ENCODE results near the gene THY1.
"Not testable (repeated sequence)": the region's sequence is repeated elsewhere in the genome, so short reads cannot be mapped to it uniquely, and the experiment has no call there.

Gene THY1

GRCh38 chr11:119422809-119423508 lies at the start of gene THY1:
TSS of gene THY1 (minus strand) at chr11:119423172. CDS start at chr11:119420905, 2,267 bp downstream.
- DNase-seq (ENCODE audit: low read depth) = no peak

GRCh38 chr11:119472186-119472855 lies 49.3 kb upstream of the THY1 start:
- DNase-seq (ENCODE audit: low read depth) = no peak

GRCh38 chr11:119471329-119471728 lies 48.4 kb upstream of the THY1 start:
- DNase-seq (ENCODE audit: low read depth) = no peak

- DNase-seq (ENCODE audit: low read depth) = no peak
Measured at GRCh38 chr11:119470317-119471291, 47.6 kb upstream of the THY1 start.

- DNase-seq (ENCODE audit: low read depth) = no peak
Measured at GRCh38 chr11:119469506-119469905, 46.5 kb upstream of the THY1 start.

- no peak for DNase-seq (ENCODE audit: low read depth)
Measured at GRCh38 chr11:119468511-119468910, 45.5 kb upstream of the THY1 start.

GRCh38 chr11:119461229-119461963 lies 38.4 kb upstream of the THY1 start:
- DNase-seq (ENCODE audit: low read depth) = no peak

- no peak for DNase-seq (ENCODE audit: low read depth)
Measured at GRCh38 chr11:119460582-119460981, 37.6 kb upstream of the THY1 start.

GRCh38 chr11:119460097-119460496 lies 37.1 kb upstream of the THY1 start:
- DNase-seq (ENCODE audit: low read depth) = no peak

- no peak for DNase-seq (ENCODE audit: low read depth)
Measured at GRCh38 chr11:119459293-119459976, 36.5 kb upstream of the THY1 start.

- DNase-seq (ENCODE audit: low read depth) = not testable (repeated sequence)
Measured at GRCh38 chr11:119455708-119456107, 32.7 kb upstream of the THY1 start.

- not testable (repeated sequence) for DNase-seq (ENCODE audit: low read depth)
Measured at GRCh38 chr11:119455241-119455640, 32.3 kb upstream of the THY1 start.

GRCh38 chr11:119453881-119454280 lies 30.9 kb upstream of the THY1 start:
- DNase-seq (ENCODE audit: low read depth) = no peak

- DNase-seq (ENCODE audit: low read depth) = no peak
Measured at GRCh38 chr11:119450590-119451326, 27.8 kb upstream of the THY1 start.

GRCh38 chr11:119449498-119449897 lies 26.5 kb upstream of the THY1 start:
- no peak for DNase-seq (ENCODE audit: low read depth)

- DNase-seq (ENCODE audit: low read depth) = no peak
Measured at GRCh38 chr11:119448380-119448779, 25.4 kb upstream of the THY1 start.

GRCh38 chr11:119447664-119448242 lies 24.8 kb upstream of the THY1 start:
- no peak for DNase-seq (ENCODE audit: low read depth)

- no peak for DNase-seq (ENCODE audit: low read depth)
Measured at GRCh38 chr11:119446871-119447663, 24.1 kb upstream of the THY1 start.

GRCh38 chr11:119446434-119446833 lies 23.5 kb upstream of the THY1 start:
- DNase-seq (ENCODE audit: low read depth) = no peak

Data from CMK (cell line).